Psoas muscle (tissue), 8 donors: ENCODE data around the gene EPN1. TPM values are rescaled to one million over a fixed set of nuclear protein-coding genes. Genes with fewer than 3 reads are reported as not detected.
"Not testable (repeated sequence)": the region's sequence is repeated elsewhere in the genome, so short reads cannot be mapped to it uniquely, and the experiment has no call there.

ENCODE experiments used
- ATAC-seq, 4 donors: fragments of 200-7000 bp; cut with Tn5 transposase; one replicate each; pipeline ENCODE4 v1.9.1; 2020; ENCODE audit warnings: moderate library complexity in 3 of 4, mild to moderate bottlenecking in 2 of 4
- DNase-seq, 2 donors: peaks; one replicate each; pipeline ENCODE4 v3.0.0-alpha.2; 2020
- H3K27ac ChIP-seq: fragments of 200-600 bp; one replicate; pipeline ENCODE4 v1.8.0; 2022
- H3K27me3 ChIP-seq, 3 donors: fragments of 200-600 bp in 1 of 3; one replicate each; pipeline versions ENCODE4 v1.6.1 to v1.8.0; 2013 to 2022; ENCODE audit warnings: low read length in 2 of 3, mild to moderate bottlenecking in 2 of 3, moderate library complexity in 1 of 3; ENCODE audit not compliant: insufficient read depth in 3 of 3
- H3K36me3 ChIP-seq, 2 donors: fragments of 200-600 bp in 1 of 2; one replicate each; pipeline versions ENCODE4 v1.6.1 to v1.8.0; 2013 to 2022; ENCODE audit warnings: low read depth in 1 of 2, mild to moderate bottlenecking in 1 of 2, moderate library complexity in 1 of 2; ENCODE audit not compliant: insufficient read depth in 1 of 2
- H3K4me1 ChIP-seq: fragments of 200-600 bp; one replicate; pipeline ENCODE4 v1.8.0; 2022
- H3K4me3 ChIP-seq: fragments of 200-600 bp; one replicate; pipeline ENCODE4 v1.8.0; 2022; ENCODE audit warnings: mild to moderate bottlenecking
- H3K9me3 ChIP-seq: fragments of 200-600 bp; one replicate; pipeline ENCODE4 v1.8.0; 2022
- WGBS, 3 donors: extraction: QIAGEN DNeasy Blood & Tissue Kit; methylation state at CpG; one replicate each; pipeline versions ENCODE4 v1.1.6 to v1.1.7; 2013; 5-methylcytosine and 5-hydroxymethylcytosine counted together
- intact Hi-C, 2 donors: fragments of 100-400 bp; cut with DNase I; formaldehyde crosslinking; loops; one replicate each; pipeline versions ENCODE4 v1.11.0 to v1.14.2; 2022
- polyA plus RNA-seq, 3 donors: library from polyadenylated mRNA; stranded (reverse); fragments of 200-250 nt; gene quantifications; one replicate each; pipeline ENCODE4 v1.2.3, GENCODE V29; 2013
- total RNA-seq, 4 donors: library from RNA; stranded (reverse); fragmentation: NEBNext Ultra II Directional in 2 of 4; extraction: Animal tissue kit (Norgen Biotek cat#: 25700) in 2 of 4; gene quantifications; one replicate each; pipeline versions ENCODE4 v1.2.1 to v1.2.4, GENCODE V29; 2021 to 2023
- TF ChIP-seq, protein P1 (sequence below): fragments of 200-600 bp; IDR thresholded peaks from one replicate; pipeline ENCODE4 v1.8.0; 2022; ENCODE audit warnings: antibody characterized with exemption
- donor health status: healthy with polysubstance abuse.
- donor health status: DM: no; HTN: no; CAD: no; lungs with moderate emphysema.
- donor health status: Bipolar disorder and iron deficiency.
- donor health status: healthy.
- donor health status: DM: yes; HTN: yes; CAD: no.
- donor health status: DM: no; HTN: no; CAD: no.
- donor health status: DM: no; HTN: no; CAD: no.
- donor health status: DM: yes; HTN: yes; CAD: no.

The EPN1 gene
- total and polyA plus RNA-seq, 7 donors, result 113 to 211 (median 126) TPM

DNA sequence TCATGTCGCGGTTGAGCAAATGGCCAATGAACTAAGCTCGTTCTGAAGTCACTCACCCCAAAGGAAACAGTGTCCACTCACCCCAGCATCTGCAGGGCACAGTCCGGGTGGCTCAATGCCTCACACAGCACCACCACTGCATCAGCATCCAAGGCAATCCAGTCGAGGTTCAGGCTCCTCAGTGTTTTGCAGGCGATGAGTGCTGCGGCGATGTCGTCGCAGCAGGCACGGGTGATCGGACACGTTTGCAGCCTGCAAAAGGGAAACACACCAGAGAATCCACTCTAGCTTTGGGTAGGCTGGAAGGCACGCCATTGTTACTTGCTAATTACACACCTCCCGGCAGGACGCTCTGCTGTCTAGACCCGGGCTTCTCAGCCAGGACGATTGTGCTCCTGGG is 36.7 kb downstream of the EPN1 start:
- ATAC-seq (no peak), DNase-seq (no peak)
- 69 to 73% (median 70%) methylated on average over 18 of the region's 18 CpGs for WGBS, 3 donors
- no peak overlapping the region for H3K4me3 ChIP-seq
- no peaks in the 10 kb centered on the region for H3K36me3 ChIP-seq
- intact Hi-C loops, result no loop called here
- H3K27me3 ChIP-seq, result peaks cover 0 to 17% (median 0%) of the 10 kb centered on the region in 3 donors
- H3K27ac ChIP-seq, result no peak overlapping the region
- TF ChIP-seq, protein P1, sequence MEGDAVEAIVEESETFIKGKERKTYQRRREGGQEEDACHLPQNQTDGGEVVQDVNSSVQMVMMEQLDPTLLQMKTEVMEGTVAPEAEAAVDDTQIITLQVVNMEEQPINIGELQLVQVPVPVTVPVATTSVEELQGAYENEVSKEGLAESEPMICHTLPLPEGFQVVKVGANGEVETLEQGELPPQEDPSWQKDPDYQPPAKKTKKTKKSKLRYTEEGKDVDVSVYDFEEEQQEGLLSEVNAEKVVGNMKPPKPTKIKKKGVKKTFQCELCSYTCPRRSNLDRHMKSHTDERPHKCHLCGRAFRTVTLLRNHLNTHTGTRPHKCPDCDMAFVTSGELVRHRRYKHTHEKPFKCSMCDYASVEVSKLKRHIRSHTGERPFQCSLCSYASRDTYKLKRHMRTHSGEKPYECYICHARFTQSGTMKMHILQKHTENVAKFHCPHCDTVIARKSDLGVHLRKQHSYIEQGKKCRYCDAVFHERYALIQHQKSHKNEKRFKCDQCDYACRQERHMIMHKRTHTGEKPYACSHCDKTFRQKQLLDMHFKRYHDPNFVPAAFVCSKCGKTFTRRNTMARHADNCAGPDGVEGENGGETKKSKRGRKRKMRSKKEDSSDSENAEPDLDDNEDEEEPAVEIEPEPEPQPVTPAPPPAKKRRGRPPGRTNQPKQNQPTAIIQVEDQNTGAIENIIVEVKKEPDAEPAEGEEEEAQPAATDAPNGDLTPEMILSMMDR, result no peak
- no peaks in the 10 kb centered on the region for H3K4me1 ChIP-seq
- H3K9me3 ChIP-seq, result no peaks in the 10 kb centered on the region

DNA sequence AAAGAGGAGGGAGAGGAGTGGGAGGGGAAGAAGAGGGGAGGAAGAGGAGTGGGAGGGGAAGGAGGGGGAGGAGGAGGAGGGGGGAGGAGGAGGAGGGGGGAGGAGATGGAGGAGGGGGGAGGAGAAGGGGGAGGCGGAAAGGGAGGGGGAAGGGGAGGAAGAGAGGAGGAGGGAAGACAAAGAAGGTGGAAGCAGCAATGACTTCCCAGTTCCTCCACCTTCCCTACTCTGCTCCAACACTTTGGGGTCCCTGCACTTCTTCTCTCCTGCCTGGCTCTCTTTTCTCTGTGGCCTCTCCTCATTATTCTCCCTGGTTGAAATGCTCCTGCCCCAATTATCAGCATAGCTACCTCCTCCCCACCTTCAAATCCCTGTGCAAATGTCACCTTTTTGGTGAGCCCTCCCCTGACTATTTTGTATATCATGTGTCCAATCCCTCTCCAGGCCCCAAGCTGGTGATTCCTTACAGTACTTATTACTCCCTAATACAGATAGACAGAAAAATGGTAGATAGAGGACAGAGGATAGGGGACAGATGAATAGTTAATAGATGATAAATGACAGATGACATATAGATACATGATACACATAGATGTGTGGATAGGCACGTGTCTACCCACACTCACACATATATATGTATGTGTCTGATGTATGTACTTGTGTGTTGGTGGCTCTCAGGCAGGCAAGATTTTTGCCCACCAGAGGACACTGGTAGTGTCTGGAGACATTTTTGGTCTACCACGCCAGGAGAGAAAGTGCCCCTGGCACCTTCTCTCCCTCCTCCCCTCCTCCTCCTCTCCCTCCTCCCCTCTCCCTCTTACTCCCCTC is 38.0 kb downstream of the EPN1 start:
- Histone ChIP-seq H3K4me3 (no peak overlapping the region), H3K4me1 (no peaks in the 10 kb centered on the region), H3K36me3 (no peaks in the 10 kb centered on the region), H3K27ac (no peak overlapping the region), H3K27me3 (peaks cover 0 to 28% (median 0%) of the 10 kb centered on the region in 3 donors), H3K9me3 (no peaks in the 10 kb centered on the region)
- ATAC-seq, result no peak
- DNase-seq, result no peak
- 40 to 89% (median 83%) methylated on average over 2 of the region's 3 CpGs for WGBS, 3 donors
- TF ChIP-seq, protein P1, result no peak
- intact Hi-C loops, result no loop called here

- ATAC-seq, result no peak
- WGBS, 3 donors, result 77 to 87% (median 78%) methylated on average over 15 of the region's 15 CpGs
- Histone ChIP-seq H3K27me3 (peaks cover 0 to 40% (median 3%) of the 10 kb centered on the region in 3 donors), H3K4me1 (no peaks in the 10 kb centered on the region), H3K4me3 (no peak overlapping the region), H3K9me3 (no peaks in the 10 kb centered on the region), H3K36me3 (no peaks in the 10 kb centered on the region), H3K27ac (no peak overlapping the region)
- intact Hi-C loops, result no loop called here
- no peak for DNase-seq
- TF ChIP-seq, protein P1, result no peak
Measured at GRCh38 chr19:55716531-55716930, 41.5 kb downstream of the EPN1 start.

GRCh38 chr19:55717251-55717650 is 42.2 kb downstream of the EPN1 start:
- H3K27me3 ChIP-seq, result peaks cover 0 to 39% (median 3%) of the 10 kb centered on the region in 3 donors
- no peak overlapping the region for H3K4me3 ChIP-seq
- WGBS, 3 donors, result 63 to 73% (median 65%) methylated on average over 11 of the region's 11 CpGs
- intact Hi-C loops, result no loop called here
- TF ChIP-seq, protein P1, result no peak
- H3K36me3 ChIP-seq, result no peaks in the 10 kb centered on the region
- H3K27ac ChIP-seq, result no peak overlapping the region
- no peak for ATAC-seq
- H3K9me3 ChIP-seq, result no peaks in the 10 kb centered on the region
- H3K4me1 ChIP-seq, result no peaks in the 10 kb centered on the region
- DNase-seq, result no peak

GRCh38 chr19:55717879-55718711 is 43.1 kb downstream of the EPN1 start:
- DNase-seq, H3K4me1 ChIP-seq, H3K36me3 ChIP-seq, H3K9me3 ChIP-seq, intact Hi-C loops, H3K4me3 ChIP-seq, ATAC-seq, H3K27ac ChIP-seq: not testable (repeated sequence)
- peaks cover 0 to 43% (median 3%) of the 10 kb centered on the region in 3 donors for H3K27me3 ChIP-seq
- WGBS, 3 donors, result 40 to 59% (median 48%) methylated on average over 13 of the region's 13 CpGs
